Activated naive CD4-positive, alpha-beta T cell treated with anti-CD3 and anti-CD28 coated beads, Interleukin-2, amount 50 U/mL, for 24 hours (primary cell): Measurements from ENCODE around the gene MIP.
"Not testable (repeated sequence)": the region's sequence is repeated elsewhere in the genome, so short reads cannot be mapped to it uniquely, and the experiment has no call there.

Source experiments
- H3K27ac Mint-ChIP-seq: one replicate; pipeline ENCODE4 v1.8.0; 2021; ENCODE audit warnings: mild to moderate bottlenecking, mixed read lengths
- H3K27me3 Mint-ChIP-seq: one replicate; pipeline ENCODE4 v1.8.0; 2021; ENCODE audit warnings: mixed read lengths
- H3K36me3 Mint-ChIP-seq: one replicate; pipeline ENCODE4 v1.8.0; 2021; ENCODE audit warnings: mixed read lengths
- H3K4me1 Mint-ChIP-seq: one replicate; pipeline ENCODE4 v1.8.0; 2021; ENCODE audit warnings: mixed read lengths
- H3K4me3 Mint-ChIP-seq: one replicate; pipeline ENCODE4 v1.8.0; 2021; ENCODE audit warnings: mild to moderate bottlenecking, mixed read lengths
- H3K9me3 Mint-ChIP-seq: one replicate; pipeline ENCODE4 v1.8.0; 2021; ENCODE audit warnings: mixed read lengths

Gene MIP

DNA sequence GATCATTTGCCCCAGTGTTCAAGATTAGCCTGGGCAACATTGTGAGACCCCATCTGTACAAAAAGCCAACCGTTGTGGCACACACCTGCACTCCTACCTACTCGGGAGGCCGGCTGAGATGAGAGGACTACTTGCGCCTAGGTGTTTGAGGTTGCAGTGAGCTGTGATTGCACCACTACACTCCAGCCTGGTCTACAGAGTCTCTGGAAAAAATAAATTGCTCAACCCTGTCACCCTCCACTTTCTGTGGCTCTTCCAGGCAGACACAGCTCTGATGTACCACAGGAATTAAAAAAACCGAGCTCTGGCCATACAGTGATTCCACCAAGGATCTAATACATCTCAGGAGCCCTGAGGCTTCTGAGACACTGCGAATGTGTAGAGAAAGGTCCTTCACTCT is 19.6 kb downstream of the MIP start:
- H3K27me3 Mint-ChIP-seq = no peaks in the 10 kb centered on the region
- H3K4me1 Mint-ChIP-seq = no peaks in the 10 kb centered on the region
- no peak overlapping the region for H3K27ac Mint-ChIP-seq
- H3K9me3 Mint-ChIP-seq = no peaks in the 10 kb centered on the region
- H3K36me3 Mint-ChIP-seq = peaks cover 4% of the 10 kb centered on the region
- no peak overlapping the region for H3K4me3 Mint-ChIP-seq

DNA sequence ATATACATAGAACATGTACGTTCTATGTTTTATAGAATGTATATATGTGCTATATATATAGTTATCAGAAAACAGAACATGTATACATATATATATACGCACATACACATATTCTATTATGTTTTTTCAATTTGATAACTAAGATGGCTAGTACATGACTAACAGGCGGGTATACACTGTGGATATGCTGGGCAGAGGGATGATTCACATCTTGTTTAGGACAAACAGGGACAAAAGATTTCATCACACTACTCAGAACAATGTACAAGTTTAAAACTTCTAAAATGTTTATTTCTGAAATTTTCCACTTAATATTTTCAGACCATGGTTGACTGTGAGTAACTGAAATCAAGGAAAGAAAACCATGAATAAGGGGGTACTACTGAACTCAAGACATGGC is 22.6 kb downstream of the MIP start:
- Mint-ChIP-seq H3K27ac (no peak overlapping the region), H3K4me1 (no peaks in the 10 kb centered on the region), H3K36me3 (peaks cover 6% of the 10 kb centered on the region), H3K9me3 (no peaks in the 10 kb centered on the region), H3K27me3 (no peaks in the 10 kb centered on the region), H3K4me3 (no peak overlapping the region)

DNA sequence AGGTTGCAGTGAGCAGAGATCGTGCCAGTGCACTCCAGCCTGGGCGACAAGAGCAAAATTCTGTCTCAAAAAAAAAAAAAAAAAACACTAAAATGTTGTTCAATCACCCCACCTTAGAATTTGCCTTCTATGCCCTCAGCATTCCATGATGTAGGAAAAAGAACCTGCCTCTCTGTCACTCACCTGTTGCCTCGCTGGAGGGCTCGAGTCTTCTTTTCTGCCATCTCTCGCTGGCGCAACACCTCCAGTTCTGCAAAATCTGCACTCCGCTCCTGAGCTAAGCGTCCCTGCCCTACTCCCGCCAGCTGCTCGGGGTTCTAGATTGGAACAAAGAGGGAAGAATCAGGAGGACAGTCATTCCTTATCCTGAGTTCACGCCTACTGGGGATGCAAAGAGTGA is 23.2 kb downstream of the MIP start:
- Mint-ChIP-seq H3K9me3 (no peaks in the 10 kb centered on the region), H3K27me3 (no peaks in the 10 kb centered on the region), H3K27ac (no peak overlapping the region), H3K4me1 (no peaks in the 10 kb centered on the region), H3K4me3 (no peak overlapping the region), H3K36me3 (peaks cover 6% of the 10 kb centered on the region)

DNA sequence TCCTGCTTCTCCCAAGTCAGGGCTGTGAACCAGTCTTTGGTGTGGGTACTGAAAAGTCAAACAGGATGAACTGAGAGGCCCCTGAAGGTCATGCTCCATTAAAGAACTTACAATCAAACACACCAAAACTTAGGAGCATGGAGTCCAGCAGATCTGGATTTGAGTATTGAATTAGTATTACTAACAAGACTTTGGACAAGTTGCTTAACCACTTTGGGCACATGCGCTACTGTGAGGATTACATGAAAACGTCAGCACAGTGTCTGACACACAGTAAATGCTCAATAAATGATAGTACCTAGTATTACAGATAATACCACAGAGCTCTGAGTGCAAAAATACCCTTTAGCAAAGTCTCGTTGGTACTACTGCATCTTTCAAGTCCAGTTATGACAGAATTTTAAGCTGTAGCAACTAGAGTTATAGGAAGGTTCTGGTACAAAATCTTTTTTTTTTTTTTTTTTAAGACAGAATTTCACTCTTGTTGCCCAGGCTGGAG is 28.5 kb downstream of the MIP start:
- no peaks in the 10 kb centered on the region for H3K27me3 Mint-ChIP-seq
- peaks cover 7% of the 10 kb centered on the region for H3K36me3 Mint-ChIP-seq
- H3K4me1 Mint-ChIP-seq = peaks cover 15% of the 10 kb centered on the region
- no peak overlapping the region for H3K4me3 Mint-ChIP-seq
- H3K9me3 Mint-ChIP-seq = no peaks in the 10 kb centered on the region
- H3K27ac Mint-ChIP-seq = peak overlapping the region; percentile 51

DNA sequence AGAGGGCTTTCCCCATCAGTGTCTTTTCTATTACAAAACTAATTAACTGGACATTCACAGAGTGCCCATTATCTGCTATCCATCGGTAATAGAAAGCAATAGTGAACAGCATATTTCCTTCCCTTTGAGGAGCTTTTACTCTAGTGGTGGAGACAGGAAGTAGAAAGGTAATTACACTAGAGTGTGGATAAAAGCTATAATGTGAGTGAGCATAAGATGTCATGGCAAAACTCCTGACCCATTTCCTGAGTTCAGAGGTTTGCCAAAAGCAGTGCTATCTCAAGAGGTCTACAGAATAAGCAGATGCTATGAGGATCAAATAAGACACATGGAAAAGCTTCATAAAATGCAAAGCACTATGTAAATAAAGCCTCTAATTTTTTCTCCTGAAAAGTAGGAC is 29.3 kb downstream of the MIP start:
- Mint-ChIP-seq H3K27ac (peak overlapping the region; percentile 59), H3K36me3 (peaks cover 7% of the 10 kb centered on the region), H3K9me3 (no peaks in the 10 kb centered on the region), H3K27me3 (no peaks in the 10 kb centered on the region), H3K4me1 (peaks cover 15% of the 10 kb centered on the region), H3K4me3 (no peak overlapping the region)

DNA sequence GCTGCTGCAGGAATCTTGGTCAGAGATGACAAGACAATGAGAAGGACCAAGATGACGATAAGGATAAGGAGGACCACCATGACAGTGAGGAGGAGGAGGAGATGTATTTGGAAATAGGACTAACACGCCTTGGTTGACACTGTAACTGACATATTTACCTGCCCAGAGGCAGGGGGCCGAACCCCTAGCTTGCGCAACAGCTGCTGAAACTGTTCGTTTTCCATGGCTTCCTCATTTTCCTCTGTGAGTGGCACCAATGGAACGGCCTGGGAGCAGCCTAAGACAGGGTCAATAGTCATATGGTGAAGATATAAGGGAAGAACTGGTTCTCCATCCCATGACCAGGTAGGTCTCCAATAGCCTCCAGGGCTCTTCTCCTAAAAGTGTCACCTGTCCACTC is 34.0 kb downstream of the MIP start:
- H3K27ac Mint-ChIP-seq = no peak overlapping the region
- H3K4me1 Mint-ChIP-seq = peaks cover 14% of the 10 kb centered on the region
- no peaks in the 10 kb centered on the region for H3K27me3 Mint-ChIP-seq
- no peaks in the 10 kb centered on the region for H3K9me3 Mint-ChIP-seq
- no peak overlapping the region for H3K4me3 Mint-ChIP-seq
- peaks cover 8% of the 10 kb centered on the region for H3K36me3 Mint-ChIP-seq

DNA sequence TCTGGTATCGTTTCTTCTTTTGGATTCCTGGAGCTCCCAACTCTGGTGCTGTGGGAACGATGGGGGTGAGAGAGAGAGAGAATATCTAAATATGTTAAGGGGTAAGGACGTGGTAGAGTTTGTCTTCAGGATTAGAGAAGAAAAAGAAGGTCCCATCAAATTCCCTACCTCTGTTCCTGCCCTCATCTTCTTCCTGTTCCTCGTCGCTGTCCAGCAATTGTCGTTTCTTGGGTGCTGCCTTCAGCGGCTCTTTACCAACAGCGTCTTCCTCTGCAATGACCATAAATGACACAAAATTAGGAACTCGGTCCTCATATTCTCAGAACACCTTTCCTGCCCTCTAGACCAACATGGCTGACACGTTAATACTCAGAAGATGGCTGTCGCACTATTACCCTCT is 36.7 kb downstream of the MIP start:
- H3K27me3 Mint-ChIP-seq = no peaks in the 10 kb centered on the region
- H3K27ac Mint-ChIP-seq = no peak overlapping the region
- no peak overlapping the region for H3K4me3 Mint-ChIP-seq
- no peaks in the 10 kb centered on the region for H3K4me1 Mint-ChIP-seq
- H3K9me3 Mint-ChIP-seq = no peaks in the 10 kb centered on the region
- H3K36me3 Mint-ChIP-seq = peaks cover 5% of the 10 kb centered on the region

DNA sequence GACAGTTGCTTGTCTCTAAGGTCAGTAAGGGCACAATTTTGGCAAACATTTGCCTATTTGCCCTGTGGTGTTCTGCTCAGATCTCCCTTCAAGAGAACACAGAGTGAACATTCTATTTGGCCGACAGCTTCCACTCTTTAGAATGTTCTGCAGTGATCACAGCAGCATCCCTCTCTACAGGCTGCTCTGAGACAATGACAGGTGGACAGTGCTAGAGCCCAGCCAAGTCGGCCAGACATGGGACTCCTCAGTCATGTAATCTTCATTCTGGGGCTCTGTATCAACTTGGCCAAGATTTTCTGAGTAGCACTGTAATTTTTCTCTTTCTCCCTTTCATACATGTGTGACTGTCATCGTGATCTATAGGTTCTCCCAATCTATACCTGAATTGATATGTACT is 40.1 kb downstream of the MIP start:
- H3K4me1 Mint-ChIP-seq = no peaks in the 10 kb centered on the region
- no peak overlapping the region for H3K27ac Mint-ChIP-seq
- no peak overlapping the region for H3K4me3 Mint-ChIP-seq
- H3K27me3 Mint-ChIP-seq = no peaks in the 10 kb centered on the region
- H3K36me3 Mint-ChIP-seq = peaks cover 3% of the 10 kb centered on the region
- H3K9me3 Mint-ChIP-seq = no peaks in the 10 kb centered on the region

DNA sequence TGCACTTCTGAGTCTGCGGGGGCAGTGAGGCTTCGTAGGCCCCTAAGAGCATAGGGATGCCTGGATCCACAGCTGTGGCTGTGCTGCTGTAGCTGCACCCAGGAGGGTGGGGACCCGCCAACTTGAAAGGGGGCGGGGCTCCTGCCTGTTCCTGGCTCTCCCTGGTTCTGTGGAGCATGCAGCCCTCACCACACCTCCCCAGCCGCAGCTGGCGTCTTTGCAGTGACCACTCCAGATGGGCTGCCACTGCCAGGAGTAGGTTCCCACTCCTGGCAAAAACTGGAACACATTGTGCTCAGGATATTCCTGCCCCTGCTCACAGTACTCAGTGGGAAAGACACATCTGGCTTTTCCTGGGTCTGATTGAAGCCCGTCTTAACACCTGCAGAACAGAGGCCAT is 41.1 kb downstream of the MIP start:
- no peaks in the 10 kb centered on the region for H3K9me3 Mint-ChIP-seq
- H3K36me3 Mint-ChIP-seq = no peaks in the 10 kb centered on the region

DNA sequence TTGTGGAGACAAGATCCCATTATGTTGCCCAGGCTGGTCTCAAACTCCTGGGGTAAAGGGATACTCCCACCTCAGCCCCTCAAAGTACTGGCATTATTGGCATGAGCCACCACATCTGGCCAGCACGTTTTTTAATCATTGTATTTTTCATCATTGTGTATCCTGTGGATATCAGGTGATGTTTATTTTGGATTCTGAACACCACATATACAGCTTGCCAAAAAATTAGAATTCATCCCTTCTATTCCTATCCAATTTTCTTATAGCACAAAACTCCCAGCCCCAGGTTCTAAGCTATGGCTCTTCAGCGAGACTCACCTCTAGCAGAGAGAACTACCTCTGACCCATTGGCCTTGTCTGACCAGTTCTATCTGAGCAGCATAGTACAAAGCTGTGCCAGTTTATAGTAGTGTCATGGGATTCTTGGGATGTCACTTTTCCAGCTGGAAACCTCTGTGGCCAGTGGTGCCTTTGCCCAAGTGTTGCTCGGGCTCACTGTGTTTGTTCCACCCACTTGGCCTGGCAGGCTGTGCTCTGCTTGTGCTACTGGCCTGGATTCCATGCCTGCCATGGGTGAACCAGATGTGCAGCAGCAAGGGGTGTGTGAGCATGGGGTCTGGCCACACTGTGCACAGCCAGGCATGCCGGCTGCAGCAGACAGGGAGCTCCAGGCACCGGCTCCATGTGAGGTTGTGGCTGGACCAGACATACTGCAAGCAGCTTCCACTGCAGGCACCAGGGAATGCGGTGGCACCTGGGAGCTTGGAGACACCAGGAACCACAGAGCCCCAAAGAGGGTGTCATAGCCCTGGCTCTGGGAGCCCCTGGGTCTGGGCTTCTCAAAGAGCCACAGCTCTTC is 42.4 kb downstream of the MIP start:
- Mint-ChIP-seq H3K27ac (no peak overlapping the region), H3K27me3 (no peaks in the 10 kb centered on the region), H3K4me3 (no peak overlapping the region), H3K36me3 (no peaks in the 10 kb centered on the region), H3K9me3 (no peaks in the 10 kb centered on the region), H3K4me1 (no peaks in the 10 kb centered on the region)

More for the DNA sequence above, 41.1 kb downstream of the MIP start:
- Mint-ChIP-seq H3K27me3 (no peaks in the 10 kb centered on the region), H3K27ac (no peak overlapping the region), H3K4me1 (no peaks in the 10 kb centered on the region), H3K4me3 (no peak overlapping the region)

DNA sequence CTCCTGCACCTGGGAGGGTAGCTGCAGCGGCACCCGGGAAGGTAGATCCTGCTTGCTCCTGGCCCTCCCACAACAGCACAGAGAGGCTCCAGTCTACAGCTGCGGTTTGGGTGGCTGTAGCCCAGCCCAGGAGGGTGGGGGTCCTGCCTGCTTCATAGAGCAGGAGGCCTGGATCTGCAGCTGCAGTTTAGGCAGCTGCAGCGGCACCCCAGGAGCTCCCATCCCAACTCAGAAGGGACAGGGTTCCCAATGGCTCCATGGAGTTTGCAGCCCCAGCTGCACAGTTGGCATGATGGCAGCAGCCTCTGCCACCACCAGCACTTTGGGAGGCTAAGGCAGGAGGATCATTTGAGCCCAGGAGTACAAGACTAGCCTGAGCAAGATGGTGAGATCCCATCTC is 43.7 kb downstream of the MIP start:
- H3K27ac Mint-ChIP-seq = no peak overlapping the region
- no peaks in the 10 kb centered on the region for H3K9me3 Mint-ChIP-seq
- no peaks in the 10 kb centered on the region for H3K27me3 Mint-ChIP-seq
- H3K4me1 Mint-ChIP-seq = no peaks in the 10 kb centered on the region
- no peak overlapping the region for H3K4me3 Mint-ChIP-seq
- no peaks in the 10 kb centered on the region for H3K36me3 Mint-ChIP-seq

DNA sequence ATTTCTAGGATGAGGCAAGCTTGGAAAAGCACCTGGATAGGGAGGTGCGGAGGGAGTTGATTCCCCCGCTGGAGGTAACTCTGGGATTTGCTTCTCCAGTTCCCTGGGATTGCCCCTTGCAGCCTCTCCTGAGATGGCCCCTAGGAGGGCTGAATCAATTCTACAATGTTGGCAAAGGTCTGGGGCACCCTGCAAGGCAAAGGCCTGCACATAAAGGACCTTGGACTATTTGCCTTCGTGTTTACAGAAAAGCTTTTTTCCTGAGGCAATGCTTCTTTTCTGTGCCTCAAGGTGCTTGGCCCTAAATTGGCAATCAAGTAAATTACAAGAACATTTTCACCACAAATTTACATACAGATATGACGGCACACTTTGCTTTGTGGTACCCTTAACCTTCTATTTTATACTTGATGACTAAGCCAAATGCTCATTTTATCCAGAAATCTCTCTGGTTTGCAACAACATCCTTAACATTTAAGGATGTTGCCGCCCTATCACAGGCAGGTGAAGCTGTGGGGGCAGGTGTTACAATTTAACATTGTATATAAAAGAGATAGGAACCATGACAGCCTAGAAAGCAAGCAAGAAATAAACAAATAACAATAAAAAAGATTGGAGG is 45.5 kb downstream of the MIP start:
- H3K27ac Mint-ChIP-seq = no peak overlapping the region
- H3K4me3 Mint-ChIP-seq = no peak overlapping the region
- no peaks in the 10 kb centered on the region for H3K4me1 Mint-ChIP-seq
- H3K9me3 Mint-ChIP-seq = no peaks in the 10 kb centered on the region
- no peaks in the 10 kb centered on the region for H3K27me3 Mint-ChIP-seq
- no peaks in the 10 kb centered on the region for H3K36me3 Mint-ChIP-seq

DNA sequence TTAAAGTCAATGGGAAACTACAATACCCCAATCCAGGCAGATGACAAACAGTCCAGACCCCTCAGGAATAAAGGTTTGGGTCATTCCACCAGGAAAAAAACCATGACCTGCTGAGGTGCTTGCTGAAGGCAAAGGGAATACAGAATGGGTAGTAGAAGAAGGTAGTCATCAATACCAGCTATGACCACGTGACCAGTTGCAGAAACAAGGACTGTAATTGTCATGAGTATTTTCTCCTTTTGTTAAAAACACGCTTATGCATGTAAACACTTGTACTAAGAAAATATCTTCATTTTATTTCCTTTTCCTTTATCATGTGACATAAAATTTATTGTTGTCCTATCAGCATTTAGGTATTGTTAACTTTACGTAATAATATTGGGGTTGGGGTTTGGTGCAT is 50.2 kb downstream of the MIP start:
- not testable (repeated sequence) for H3K27ac Mint-ChIP-seq, H3K4me1 Mint-ChIP-seq, H3K27me3 Mint-ChIP-seq, H3K36me3 Mint-ChIP-seq, H3K4me3 Mint-ChIP-seq, H3K9me3 Mint-ChIP-seq

DNA sequence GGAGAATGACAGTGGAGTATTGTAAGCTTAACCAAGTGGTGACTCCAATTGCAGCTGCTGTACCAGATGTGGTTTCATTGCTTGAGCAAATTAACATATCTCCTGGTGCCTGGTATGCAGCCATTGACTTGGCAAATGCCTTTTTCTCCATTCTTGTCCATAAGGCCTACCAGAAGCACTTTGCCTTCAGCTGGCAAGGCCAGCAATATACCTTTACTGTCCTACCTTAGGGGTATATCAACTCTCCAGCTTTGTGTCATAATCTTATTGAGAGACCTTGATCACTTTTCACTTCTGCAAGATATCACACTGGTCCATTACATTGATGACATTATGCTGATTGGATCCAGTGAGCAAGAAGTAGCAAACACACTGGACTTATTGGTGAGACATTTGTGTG is 52.8 kb downstream of the MIP start:
- H3K27ac Mint-ChIP-seq, H3K4me1 Mint-ChIP-seq, H3K4me3 Mint-ChIP-seq, H3K27me3 Mint-ChIP-seq, H3K36me3 Mint-ChIP-seq, H3K9me3 Mint-ChIP-seq: not testable (repeated sequence)

DNA sequence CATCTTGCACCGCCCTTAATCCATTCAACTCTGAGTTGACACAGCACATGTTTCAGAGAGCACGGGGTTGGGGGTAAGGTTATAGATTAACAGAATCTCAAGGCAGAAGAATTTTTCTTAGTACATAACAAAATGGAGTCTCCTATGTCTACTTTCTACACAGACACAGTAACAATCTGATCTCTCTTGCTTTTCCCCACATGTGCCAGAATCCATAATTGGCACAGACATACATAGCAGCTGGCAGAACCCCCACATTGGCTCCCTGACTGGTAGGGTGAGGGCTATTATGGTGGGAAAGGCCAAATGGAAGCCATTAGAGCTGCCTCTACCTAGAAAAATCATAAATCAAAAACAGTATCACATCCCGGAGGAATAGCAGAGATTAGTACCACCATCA is 53.3 kb downstream of the MIP start:
- H3K4me3 Mint-ChIP-seq, H3K4me1 Mint-ChIP-seq, H3K9me3 Mint-ChIP-seq, H3K27me3 Mint-ChIP-seq, H3K27ac Mint-ChIP-seq, H3K36me3 Mint-ChIP-seq: not testable (repeated sequence)
